ENCODE data around the gene IER3. TPM values are rescaled to one million over a fixed set of nuclear protein-coding genes. Genes with fewer than 3 reads are reported as not detected.

Gene IER3
- total and polyA plus RNA-seq, 2 of the 8 experiments (the other 6 are each of a cell fraction or from before 2014, with no cell fraction given) = 11.9 to 26.5 TPM

- TF ChIP-seq EZH2 (IDR thresholded peaks at IDR 0.05; ENCODE audit: low read depth, low read length, severe bottlenecking) (no peak), CTBP2 (IDR thresholded peaks at IDR 0.05; ENCODE audit: borderline replicate concordance, insufficient read depth, insufficient read length, low read length) (no peak), TAF7 (optimal IDR thresholded peaks at IDR 0.05; ENCODE audit: borderline replicate concordance, low read depth, low read length) (no peak), CHD2 (IDR thresholded peaks at IDR 0.05; ENCODE audit: low read length) (no peak), TEAD4 (IDR thresholded peaks at IDR 0.05; ENCODE audit: low read depth, low read length) (no peak), BRCA1 (IDR thresholded peaks at IDR 0.05; ENCODE audit: low read depth, low read length) (no peak), HDAC6 (IDR thresholded peaks at IDR 0.05; ENCODE audit: low read depth, low read length) (no peak), CEBPB (IDR thresholded peaks at IDR 0.05; ENCODE audit: low read depth, low read length) (no peak), RXRA (IDR thresholded peaks at IDR 0.05; ENCODE audit: insufficient read depth, low read depth, low read length) (no peak), CBX8 (IDR thresholded peaks at IDR 0.05; ENCODE audit: borderline replicate concordance, low read depth, low read length) (no peak)
These were observed 25.6 kb upstream of the IER3 start (continued) for GRCh38 chr6:30769853-30770524.
